Measurements from ENCODE around the gene MSLN.

- TF ChIP-seq CTCF (IDR thresholded peaks at IDR 0.05) (no peak), POLR2A (IDR thresholded peaks at IDR 0.05) (no peak)
Measured at GRCh38 chr16:730666-731509, 29.6 kb upstream of the MSLN start.

Data from esophagus squamous epithelium (tissue), 4 donors.